GM12878 (cell line): ENCODE data around the gene PRR22. TPM values are rescaled to one million over a fixed set of nuclear protein-coding genes. Genes with fewer than 3 reads are reported as not detected.

Source experiments
- ATAC-seq: fragments of 200-7000 bp; cut with Tn5 transposase; 3 replicates; pipeline ENCODE4 v1.9.1; 2020; ENCODE audit warnings: mild to moderate bottlenecking, moderate library complexity
- BruUV-seq: library from RNA; stranded (reverse); fragments of 400-500 nt; replicated peaks from 2 replicates; lab custom pipeline; 2021; lab: Mats Ljungman, UMichigan
- CTCF ChIA-PET: fragments of 300-600 bp; sonication (Branson Sonifier 250); formaldehyde crosslinking; extraction: SDS; loops from one replicate; lab custom pipeline; 2021; ENCODE audit warnings: inconsistent platforms; lab: Yijun Ruan, JAX
- POLR2A ChIA-PET: fragments of 350-600 bp; formaldehyde crosslinking; extraction: SDS; loops from one replicate; lab custom pipeline; 2021; ENCODE audit warnings: inconsistent platforms; lab: Charles Lee
- RAD21 ChIA-PET: fragments of 300-600 bp; sonication (Branson Sonifier 250); formaldehyde crosslinking; loops from one replicate; lab custom pipeline; 2023; ENCODE audit warnings: antibody characterized with exemption; ENCODE audit not compliant: unreplicated experiment; lab: Charles Lee
- SMC1A ChIA-PET: fragments of 300-600 bp; sonication (Branson Sonifier 250); formaldehyde crosslinking; loops from one replicate; lab custom pipeline; 2023; ENCODE audit not compliant: unreplicated experiment, uncharacterized antibody; lab: Charles Lee
- DNase-seq: peaks from one replicate; pipeline ENCODE4 v3.0.0-alpha.2; 2011; ENCODE audit warnings: low read depth, low spot score
- FAIRE-seq: peaks from 3 replicates; lab custom pipeline; 2011; peaks lifted over from hg19 to GRCh38; lab: Jason Lieb, UNC
- H2AFZ ChIP-seq: 2 replicates; pipeline ENCODE4 v1.6.0; 2011; ENCODE audit warnings: low read depth, low read length, control low read depth; ENCODE audit not compliant: control insufficient read depth
- H3K27ac ChIP-seq: 2 replicates; pipeline ENCODE4 v1.5.1; 2011; ENCODE audit warnings: control low read depth; ENCODE audit not compliant: control insufficient read depth, insufficient read depth
- H3K27me3 ChIP-seq, 2 experiments: replicated peaks in 1 of 2; 2 replicates each; pipeline versions ENCODE4 v1.6.0 to v1.6.1; 2011; ENCODE audit warnings: low read length in 1 of 2; ENCODE audit not compliant: control insufficient read depth in 2 of 2, insufficient read depth in 2 of 2
- H3K36me3 ChIP-seq, 2 experiments: 2 replicates each; pipeline ENCODE4 v1.5.1; 2011; ENCODE audit warnings: low read length in 1 of 2; ENCODE audit not compliant: control insufficient read depth in 2 of 2, insufficient read depth in 2 of 2
- H3K4me1 ChIP-seq: 2 replicates; pipeline ENCODE4 v1.6.1; 2011; ENCODE audit warnings: mild to moderate bottlenecking, low read length, moderate library complexity, mixed read lengths; ENCODE audit not compliant: control insufficient read depth, insufficient read depth
- H3K4me2 ChIP-seq: 2 replicates; pipeline ENCODE4 v1.6.0; 2011; ENCODE audit warnings: control low read depth; ENCODE audit not compliant: control insufficient read depth, insufficient read depth
- H3K4me3 ChIP-seq: fragments of 200-600 bp; sonication (generic); 2 replicates; pipeline ENCODE4 v1.5.1; 2016
- H3K79me2 ChIP-seq: 2 replicates; pipeline ENCODE4 v1.6.0; 2011; ENCODE audit warnings: low read length; ENCODE audit not compliant: control insufficient read depth, insufficient read depth
- H3K9ac ChIP-seq: 2 replicates; pipeline ENCODE4 v1.8.0; 2011; ENCODE audit warnings: low read length, control low read depth, mixed read lengths; ENCODE audit not compliant: control insufficient read depth, insufficient read depth
- H3K9me3 ChIP-seq: replicated peaks from 3 replicates; pipeline ENCODE4 v1.5.1; 2011; ENCODE audit warnings: mild to moderate bottlenecking, low read length; ENCODE audit not compliant: control insufficient read depth, insufficient read depth
- H4K20me1 ChIP-seq: 2 replicates; pipeline ENCODE4 v1.6.0; 2011; ENCODE audit not compliant: control insufficient read depth, insufficient read depth
- BRCA1 ChIP-seq: IDR thresholded peaks from 2 replicates; pipeline ENCODE4 v1.6.1; 2011; ENCODE audit warnings: low read depth, low read length, improper control_type of control experiment
- CBFB ChIP-seq: IDR thresholded peaks from 2 replicates; pipeline ENCODE4 v1.6.1; 2016; ENCODE audit warnings: antibody characterized with exemption, low read depth
- FOXM1 ChIP-seq: IDR thresholded peaks from 2 replicates; pipeline ENCODE4 v1.6.1; 2012; ENCODE audit warnings: low read depth, mild to moderate bottlenecking, inconsistent platforms, low read length, moderate library complexity
- HDAC2 ChIP-seq: fragments of 200-600 bp; sonication (generic); IDR thresholded peaks from 2 replicates; pipeline ENCODE4 v1.6.1; 2017
- HDGF ChIP-seq: fragments of 450-650 bp; IDR thresholded peaks from 2 replicates; pipeline ENCODE4 v1.6.1; 2016; ENCODE audit warnings: antibody characterized with exemption
- NFIC ChIP-seq: IDR thresholded peaks from 2 replicates; pipeline ENCODE4 v1.6.1; 2012; ENCODE audit warnings: low read depth, mild to moderate bottlenecking, inconsistent platforms, low read length, moderate library complexity
- NR2F1 ChIP-seq: fragments of 450-650 bp; conservative IDR thresholded peaks from 2 replicates; pipeline ENCODE4 v1.6.1; 2017; ENCODE audit warnings: mild to moderate bottlenecking
- SMAD5 ChIP-seq: IDR thresholded peaks from 2 replicates; pipeline ENCODE4 v1.6.1; 2016; ENCODE audit warnings: antibody characterized with exemption, low read depth
- SPI1 ChIP-seq: IDR thresholded peaks from 2 replicates; pipeline ENCODE4 v1.6.1; 2011; ENCODE audit warnings: low read depth, mild to moderate bottlenecking, low read length, moderate library complexity, borderline replicate concordance; ENCODE audit not compliant: insufficient read depth
- TAF1 ChIP-seq: IDR thresholded peaks from 2 replicates; pipeline ENCODE4 v1.6.1; 2011; ENCODE audit warnings: mild to moderate bottlenecking, low read depth, low read length, borderline replicate concordance
- TCF12 ChIP-seq: IDR thresholded peaks from 2 replicates; pipeline ENCODE4 v1.6.1; 2011; ENCODE audit warnings: low read depth, mild to moderate bottlenecking, low read length
- YY1 ChIP-seq: IDR thresholded peaks from 2 replicates; pipeline ENCODE4 v1.6.1; 2011; ENCODE audit warnings: low read depth, mild to moderate bottlenecking, low read length
- ZNF217 ChIP-seq: fragments of 450-650 bp; IDR thresholded peaks from 2 replicates; pipeline ENCODE4 v1.6.1; 2017; ENCODE audit warnings: antibody characterized with exemption, mild to moderate bottlenecking
- WGBS: methylation state at CpG from one replicate; pipeline ENCODE4 v1.1.6; 2016; ENCODE audit warnings: low lambda C conversion rate; ENCODE audit not compliant: insufficient replicate concordance, insufficient coverage; ENCODE audit errors: missing lambda C conversion rate; 5-methylcytosine and 5-hydroxymethylcytosine counted together
- in situ Hi-C: fragments of 300-500 bp; cut with MboI; formaldehyde crosslinking; loops from 9 replicates; pipeline ENCODE4 v1.14.3; 2018; ENCODE audit warnings: mixed read lengths
- intact Hi-C: fragments of 100-400 bp; cut with micrococcal nuclease; formaldehyde crosslinking; loops from one replicate; pipeline ENCODE4 v1.14.2; 2022; ENCODE audit not compliant: unreplicated experiment
- polyA plus RNA-seq, 11 experiments: library from polyadenylated mRNA; depleted of rRNA in 4 of 11; unstranded in 6 of 11; stranded (reverse) in 5 of 11; fragments of >200 nt; fragmentation: Nextera tagmentation in 4 of 11; fragmentation: Illumina TruSeq in 1 of 11; extraction: Ambion mirVana in 4 of 11; extraction: Trizol in 1 of 11; gene quantifications; 1 replicate in 1 of 11; 2 replicates in 10 of 11; pipeline versions ENCODE4 v1.2.1 to v1.2.3, GENCODE V29; 2011 to 2016; ENCODE audit warnings: inconsistent platforms in 2 of 11, missing spikeins in 2 of 11, low read depth in 1 of 11
- total RNA-seq, 4 experiments: library from RNA; depleted of rRNA in 3 of 4; stranded (reverse); fragments of >200 nt in 3 of 4; fragmentation: Illumina TruSeq in 1 of 4; extraction: Trizol in 1 of 4; gene quantifications; 2 replicates each; pipeline versions ENCODE4 v1.2.1 to v1.2.3, GENCODE V29; 2013 to 2021
- TF ChIP-seq, protein P1 (sequence below): fragments of 150-350 bp; IDR thresholded peaks from 2 replicates; pipeline ENCODE4 v1.6.1; 2014; ENCODE audit warnings: mild to moderate bottlenecking, low read depth, low read length
- TF ChIP-seq, protein P2 (sequence below): fragments of 450-650 bp; formaldehyde crosslinking; IDR thresholded peaks from 2 replicates; pipeline ENCODE4 v1.4.0; 2022; ENCODE audit warnings: mild to moderate bottlenecking, moderate library complexity
- TF ChIP-seq, protein P3 (sequence below): IDR thresholded peaks from 2 replicates; pipeline ENCODE4 v1.6.1; 2012; ENCODE audit warnings: low read depth, low read length, improper control_type of control experiment

Gene PRR22
- total and polyA plus RNA-seq, 10 of the 15 experiments (the other 5 are each of a cell fraction or from before 2014, with no cell fraction given) = 0.31 to 4.4 (median 1.3) TPM; not detected in 2

- no TSS peak for BruUV-seq
- in situ Hi-C loops = no loop called here
- WGBS = 42% methylated on average over 29 of the region's 30 CpGs
- RAD21 ChIA-PET = interaction anchor here (1.2 kb wide), 1 partner anchor 18 kb away, joined by 4 read pairs; the partner anchor contains the start of gene NRTN
- POLR2A ChIA-PET = no interaction called here
- no peak overlapping the region for H3K4me3 ChIP-seq
- no peaks in the 10 kb centered on the region for H3K79me2 ChIP-seq
- peaks cover 9% of the 10 kb centered on the region for H3K4me1 ChIP-seq
- ATAC-seq (no peak), DNase-seq (no peak)
- no peak overlapping the region for H3K27ac ChIP-seq
- TF ChIP-seq, protein P1, sequence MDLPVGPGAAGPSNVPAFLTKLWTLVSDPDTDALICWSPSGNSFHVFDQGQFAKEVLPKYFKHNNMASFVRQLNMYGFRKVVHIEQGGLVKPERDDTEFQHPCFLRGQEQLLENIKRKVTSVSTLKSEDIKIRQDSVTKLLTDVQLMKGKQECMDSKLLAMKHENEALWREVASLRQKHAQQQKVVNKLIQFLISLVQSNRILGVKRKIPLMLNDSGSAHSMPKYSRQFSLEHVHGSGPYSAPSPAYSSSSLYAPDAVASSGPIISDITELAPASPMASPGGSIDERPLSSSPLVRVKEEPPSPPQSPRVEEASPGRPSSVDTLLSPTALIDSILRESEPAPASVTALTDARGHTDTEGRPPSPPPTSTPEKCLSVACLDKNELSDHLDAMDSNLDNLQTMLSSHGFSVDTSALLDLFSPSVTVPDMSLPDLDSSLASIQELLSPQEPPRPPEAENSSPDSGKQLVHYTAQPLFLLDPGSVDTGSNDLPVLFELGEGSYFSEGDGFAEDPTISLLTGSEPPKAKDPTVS = no peak
- TF ChIP-seq HDGF (no peak), SPI1 (no peak), TCF12 (no peak), SMAD5 (no peak), BRCA1 (no peak), NR2F1 (no peak), FOXM1 (no peak), TAF1 (no peak), ZNF217 (no peak), CBFB (no peak), HDAC2 (no peak), YY1 (no peak), NFIC (no peak)
- TF ChIP-seq, protein P2, sequence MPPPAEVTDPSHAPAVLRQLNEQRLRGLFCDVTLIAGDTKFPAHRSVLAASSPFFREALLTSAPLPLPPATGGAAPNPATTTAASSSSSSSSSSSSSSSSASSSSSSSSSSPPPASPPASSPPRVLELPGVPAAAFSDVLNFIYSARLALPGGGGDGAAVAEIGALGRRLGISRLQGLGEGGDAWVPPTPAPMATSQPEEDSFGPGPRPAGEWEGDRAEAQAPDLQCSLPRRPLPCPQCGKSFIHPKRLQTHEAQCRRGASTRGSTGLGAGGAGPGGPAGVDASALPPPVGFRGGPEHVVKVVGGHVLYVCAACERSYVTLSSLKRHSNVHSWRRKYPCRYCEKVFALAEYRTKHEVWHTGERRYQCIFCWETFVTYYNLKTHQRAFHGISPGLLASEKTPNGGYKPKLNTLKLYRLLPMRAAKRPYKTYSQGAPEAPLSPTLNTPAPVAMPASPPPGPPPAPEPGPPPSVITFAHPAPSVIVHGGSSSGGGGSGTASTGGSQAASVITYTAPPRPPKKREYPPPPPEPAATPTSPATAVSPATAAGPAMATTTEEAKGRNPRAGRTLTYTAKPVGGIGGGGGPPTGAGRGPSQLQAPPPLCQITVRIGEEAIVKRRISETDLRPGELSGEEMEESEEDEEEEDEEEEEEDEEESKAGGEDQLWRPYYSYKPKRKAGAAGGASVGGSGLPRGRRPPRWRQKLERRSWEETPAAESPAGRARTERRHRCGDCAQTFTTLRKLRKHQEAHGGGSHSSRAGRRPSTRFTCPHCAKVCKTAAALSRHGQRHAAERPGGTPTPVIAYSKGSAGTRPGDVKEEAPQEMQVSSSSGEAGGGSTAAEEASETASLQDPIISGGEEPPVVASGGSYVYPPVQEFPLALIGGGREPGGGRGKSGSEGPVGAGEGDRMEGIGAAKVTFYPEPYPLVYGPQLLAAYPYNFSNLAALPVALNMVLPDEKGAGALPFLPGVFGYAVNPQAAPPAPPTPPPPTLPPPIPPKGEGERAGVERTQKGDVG (CRISPR knock-in tag) = no peak
- TF ChIP-seq, protein P3, sequence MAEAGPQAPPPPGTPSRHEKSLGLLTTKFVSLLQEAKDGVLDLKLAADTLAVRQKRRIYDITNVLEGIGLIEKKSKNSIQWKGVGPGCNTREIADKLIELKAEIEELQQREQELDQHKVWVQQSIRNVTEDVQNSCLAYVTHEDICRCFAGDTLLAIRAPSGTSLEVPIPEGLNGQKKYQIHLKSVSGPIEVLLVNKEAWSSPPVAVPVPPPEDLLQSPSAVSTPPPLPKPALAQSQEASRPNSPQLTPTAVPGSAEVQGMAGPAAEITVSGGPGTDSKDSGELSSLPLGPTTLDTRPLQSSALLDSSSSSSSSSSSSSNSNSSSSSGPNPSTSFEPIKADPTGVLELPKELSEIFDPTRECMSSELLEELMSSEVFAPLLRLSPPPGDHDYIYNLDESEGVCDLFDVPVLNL = no peak
- TF ChIP-seq, all 136 proteins: peak for 0
- SMC1A ChIA-PET = interaction anchor here (1.0 kb wide), 1 partner anchor 18 kb away, joined by 6 read pairs; no protein-coding TSS in a partner anchor
- no peaks in the 10 kb centered on the region for H4K20me1 ChIP-seq
- FAIRE-seq = no peak
- intact Hi-C loops = no loop called here
- no peaks in the 10 kb centered on the region for H3K36me3 ChIP-seq
- CTCF ChIA-PET = interaction anchor here (1.1 to 1.7 kb wide), 3 partner anchors 18 to 82 kb away, joined by 3 to 7 read pairs (median 4); no protein-coding TSS in a partner anchor
- H3K27me3 ChIP-seq = no peaks in the 10 kb centered on the region
- H3K9ac ChIP-seq = no peak overlapping the region
- H3K9me3 ChIP-seq = no peaks in the 10 kb centered on the region
- no peak overlapping the region for H3K4me2 ChIP-seq
- H2AFZ ChIP-seq = no peak overlapping the region
Measured at GRCh38 chr19:5822181-5822844, 37.8 kb upstream of the PRR22 start.
